HepG2 (cell line): Measurements from ENCODE around the gene GOT2. TPM values are rescaled to one million over a fixed set of nuclear protein-coding genes. Genes with fewer than 3 reads are reported as not detected.

Experiments used
- CEBPB ChIP-seq: IDR thresholded peaks from 2 replicates; pipeline ENCODE4 v1.6.1; 2011; ENCODE audit warnings: low read depth, low read length, improper control_type of control experiment, borderline replicate concordance
- CREB3 ChIP-seq: sonication (generic); formaldehyde crosslinking; IDR thresholded peaks from 2 replicates; pipeline ENCODE4 v1.5.0; 2020; ENCODE audit warnings: missing genetic modification reagents
- CTCF ChIP-seq: sonication (generic); formaldehyde crosslinking; IDR thresholded peaks from 2 replicates; pipeline ENCODE4 v1.5.0; 2020; ENCODE audit warnings: mild to moderate bottlenecking, missing genetic modification reagents, moderate library complexity
- DDIT3 ChIP-seq: sonication (generic); formaldehyde crosslinking; IDR thresholded peaks from 2 replicates; pipeline ENCODE4 v1.4.0; 2020; ENCODE audit warnings: mild to moderate bottlenecking, missing genetic modification reagents
- E2F5 ChIP-seq: sonication (generic); formaldehyde crosslinking; conservative IDR thresholded peaks from 2 replicates; pipeline ENCODE4 v1.4.0; 2020; ENCODE audit warnings: missing genetic modification reagents
- FOSL2 ChIP-seq: sonication (generic); formaldehyde crosslinking; IDR thresholded peaks from 2 replicates; pipeline ENCODE4 v1.4.0; 2020; ENCODE audit warnings: missing genetic modification reagents
- GABPB1 ChIP-seq: IDR thresholded peaks from 2 replicates; pipeline ENCODE4 v1.6.1; 2016; ENCODE audit warnings: mild to moderate bottlenecking, missing genetic modification reagents, moderate library complexity, missing compliant biosample characterization
- GTF3A ChIP-seq: sonication (generic); formaldehyde crosslinking; conservative IDR thresholded peaks from 2 replicates; pipeline ENCODE4 v1.4.0; 2020; ENCODE audit warnings: mild to moderate bottlenecking, missing genetic modification reagents
- KAT7 ChIP-seq: IDR thresholded peaks from 2 replicates; pipeline ENCODE4 v1.6.1; 2018; ENCODE audit warnings: borderline replicate concordance, missing compliant biosample characterization
- MEIS1 ChIP-seq: sonication (generic); formaldehyde crosslinking; IDR thresholded peaks from 2 replicates; pipeline ENCODE4 v1.9.0; 2021; ENCODE audit warnings: mild to moderate bottlenecking, missing genetic modification reagents, moderate library complexity, borderline replicate concordance
- PCBP1 ChIP-seq: fragments of 200-400 bp; formaldehyde crosslinking; IDR thresholded peaks from 2 replicates; pipeline ENCODE4 v1.6.1; 2017; ENCODE audit warnings: mild to moderate bottlenecking, low read depth, low read length, borderline replicate concordance
- PHB2 ChIP-seq: fragments of 450-650 bp; IDR thresholded peaks from 2 replicates; pipeline ENCODE4 v1.6.1; 2018; ENCODE audit not compliant: partially characterized antibody
- SETDB1 ChIP-seq: sonication (generic); formaldehyde crosslinking; IDR thresholded peaks from 2 replicates; pipeline ENCODE4 v1.5.1; 2020; ENCODE audit warnings: missing genetic modification reagents, mild to moderate bottlenecking, borderline replicate concordance
- TFAP4 ChIP-seq: sonication (generic); IDR thresholded peaks from 2 replicates; pipeline ENCODE4 v1.6.1; 2016; ENCODE audit warnings: low read depth, borderline replicate concordance
- TSC22D2 ChIP-seq: sonication (generic); formaldehyde crosslinking; IDR thresholded peaks from 2 replicates; pipeline ENCODE4 v1.5.1; 2020; ENCODE audit warnings: missing genetic modification reagents, mild to moderate bottlenecking, borderline replicate concordance
- XBP1 ChIP-seq: sonication (generic); formaldehyde crosslinking; IDR thresholded peaks from 2 replicates; pipeline ENCODE4 v1.5.0; 2020; ENCODE audit warnings: missing genetic modification reagents
- ZMYM2 ChIP-seq: sonication (generic); formaldehyde crosslinking; IDR thresholded peaks from 2 replicates; pipeline ENCODE4 v1.8.0; 2022; ENCODE audit warnings: mild to moderate bottlenecking, missing genetic modification reagents
- ZNF276 ChIP-seq: sonication (generic); formaldehyde crosslinking; IDR thresholded peaks from 2 replicates; pipeline ENCODE4 v1.4.0; 2020; ENCODE audit warnings: mild to moderate bottlenecking, low read depth, missing genetic modification reagents
- ZNF33A ChIP-seq: sonication (generic); formaldehyde crosslinking; IDR thresholded peaks from 2 replicates; pipeline ENCODE4 v1.5.1; 2020; ENCODE audit warnings: missing genetic modification reagents, mild to moderate bottlenecking, moderate library complexity, borderline replicate concordance
- ZSCAN21 ChIP-seq: sonication (generic); formaldehyde crosslinking; IDR thresholded peaks from 2 replicates; pipeline ENCODE4 v1.8.0; 2022; ENCODE audit warnings: mild to moderate bottlenecking, missing genetic modification reagents, moderate library complexity, borderline replicate concordance
- polyA plus RNA-seq, 8 experiments: library from polyadenylated mRNA; depleted of rRNA in 3 of 8; stranded (reverse) in 7 of 8; unstranded in 1 of 8; fragments of >200 nt; fragmentation: Illumina TruSeq in 4 of 8; extraction: Trizol in 4 of 8; gene quantifications; 2 replicates each; pipeline versions ENCODE4 v1.2.1 to v1.2.3, GENCODE V29; 2011 to 2016; ENCODE audit warnings: low read depth in 4 of 8, missing spikeins in 1 of 8, mixed read lengths in 1 of 8; ENCODE audit not compliant: insufficient read depth in 1 of 8
- total RNA-seq, 5 experiments: library from RNA; depleted of rRNA; stranded (reverse); fragments of >200 nt; fragmentation: Illumina TruSeq; extraction: Trizol; gene quantifications; 2 replicates each; pipeline ENCODE4 v1.2.3, GENCODE V29; 2016; ENCODE audit warnings: low read depth in 1 of 5

Gene GOT2
- total and polyA plus RNA-seq, 2 of the 13 experiments (the other 11 are each of a cell fraction or from before 2014, with no cell fraction given): 32.6 to 121 TPM

- TF ChIP-seq CTCF (CRISPR knock-in tag) (peak; percentile 100), ZNF33A (CRISPR knock-in tag) (0 out of 2 replicates have a peak, but pooled peaks have one; percentile 62), KAT7 (peak; percentile 98), GABPB1 (peak; percentile 93), ZNF276 (CRISPR knock-in tag) (0 out of 2 replicates have a peak, but pooled peaks have one; percentile 28), TFAP4 (no peak; the same call in 1 of the 2 replicates), XBP1 (CRISPR knock-in tag) (peak; percentile 31; the same call in 1 of the 2 replicates), FOSL2 (CRISPR knock-in tag) (peak; percentile 81), TSC22D2 (CRISPR knock-in tag) (peak; percentile 91; the same call in 1 of the 2 replicates), MEIS1 (CRISPR knock-in tag) (peak; percentile 96; the same call in 1 of the 2 replicates), ZSCAN21 (CRISPR knock-in tag) (peak; percentile 98), CREB3 (CRISPR knock-in tag) (0 out of 2 replicates have a peak, but pooled peaks have one; percentile 83), PHB2 (no peak), DDIT3 (CRISPR knock-in tag) (no peak), GTF3A (CRISPR knock-in tag) (peak; percentile 24; the same call in 1 of the 2 replicates), E2F5 (CRISPR knock-in tag) (0 out of 2 replicates have a peak, but pooled peaks have one; percentile 56), CEBPB (no peak), SETDB1 (CRISPR knock-in tag) (no peak), ZMYM2 (CRISPR knock-in tag) (0 out of 2 replicates have a peak, but pooled peaks have one; percentile 68), PCBP1 (no peak)
Observed at GRCh38 chr16:58733671-58734458, at the start of gene GOT2 (continued).
